GM10248 (cell line): ENCODE measurements around the gene USP2.

Experiments
- CTCF ChIA-PET: fragments of 300-600 bp; sonication (Branson Sonifier 250); formaldehyde crosslinking; extraction: SDS; loops from one replicate; lab custom pipeline; 2021; ENCODE audit warnings: antibody characterized with exemption; lab: Yijun Ruan, JAX
- POLR2A ChIA-PET: fragments of 350-650 bp; sonication (Branson Sonifier 250); formaldehyde crosslinking; extraction: SDS; loops from one replicate; lab custom pipeline; 2020; ENCODE audit warnings: antibody characterized with exemption; lab: Yijun Ruan, JAX
- DNase-seq: peaks from one replicate; pipeline ENCODE4 v3.0.0; 2012; ENCODE audit errors: extremely low spot score
- CTCF ChIP-seq: IDR thresholded peaks from 2 replicates; pipeline ENCODE4 v1.5.1; 2012; ENCODE audit warnings: mild to moderate bottlenecking, low read depth; ENCODE audit errors: extremely low read depth, missing control alignments, control extremely low read depth

The USP2 gene

GRCh38 chr11:119419834-119420492 is 38.5 kb upstream of the USP2 start:
- no peak for TF ChIP-seq CTCF
- peak; percentile 9 for DNase-seq
- ChIA-PET POLR2A (no interaction called here), CTCF (no interaction called here)

- DNase-seq: no peak
- ChIA-PET CTCF (interaction anchor here (1.0 kb wide), 1 partner anchor 55 kb away, joined by 3 read pairs; no protein-coding TSS in a partner anchor), POLR2A (no interaction called here)
- no peak for TF ChIP-seq CTCF
These were observed 37.8 kb upstream of the USP2 start for GRCh38 chr11:119419246-119419645.

GRCh38 chr11:119418759-119419158 is 37.3 kb upstream of the USP2 start:
- no peak for DNase-seq
- ChIA-PET CTCF (interaction anchor here (1.0 kb wide), 1 partner anchor 56 kb away, joined by 3 read pairs; no protein-coding TSS in a partner anchor), POLR2A (no interaction called here)
- TF ChIP-seq CTCF: no peak

- peak; percentile 12 for DNase-seq
- ChIA-PET CTCF (interaction anchor here (1.0 to 1.6 kb wide), 3 partner anchors 9 to 57 kb away, joined by 3 to 5 read pairs (median 3); no protein-coding TSS in a partner anchor), POLR2A (no interaction called here)
- TF ChIP-seq CTCF: no peak
These were observed 36.4 kb upstream of the USP2 start for GRCh38 chr11:119417726-119418540.

GRCh38 chr11:119416606-119417580 is 35.4 kb upstream of the USP2 start:
- TF ChIP-seq CTCF: no peak
- DNase-seq: peak; percentile 10
- CTCF ChIA-PET: interaction anchor here (1.1 to 1.6 kb wide), 2 partner anchors 8 to 58 kb away, joined by 3 to 5 read pairs; no protein-coding TSS in a partner anchor
- POLR2A ChIA-PET: no interaction called here
